AG09319 (cell line): Measurements from ENCODE around the gene RHOBTB1.

Source experiments
- DNase-seq: peaks from one replicate; pipeline ENCODE4 v3.0.0-alpha.2; 2010; ENCODE audit warnings: low read depth; ENCODE audit errors: extremely low read depth
- CTCF ChIP-seq: IDR thresholded peaks from 2 replicates; pipeline ENCODE4 v1.5.1; 2011; ENCODE audit warnings: low read depth, mild to moderate bottlenecking, inconsistent platforms, low read length, moderate library complexity

Gene RHOBTB1

GRCh38 chr10:60913657-60914056 is 30.3 kb downstream of the RHOBTB1 start:
- TF ChIP-seq CTCF = no peak
- DNase-seq = no peak

GRCh38 chr10:60913071-60913470 is 30.9 kb downstream of the RHOBTB1 start:
- DNase-seq = no peak
- TF ChIP-seq CTCF = no peak

GRCh38 chr10:60911715-60912114 is 32.3 kb downstream of the RHOBTB1 start:
- DNase-seq = no peak
- no peak for TF ChIP-seq CTCF

GRCh38 chr10:60911216-60911615 is 32.8 kb downstream of the RHOBTB1 start:
- DNase-seq = no peak
- TF ChIP-seq CTCF = no peak

GRCh38 chr10:60910543-60910942 is 33.4 kb downstream of the RHOBTB1 start:
- TF ChIP-seq CTCF = no peak
- no peak for DNase-seq

GRCh38 chr10:60908896-60909295 is 35.1 kb downstream of the RHOBTB1 start:
- TF ChIP-seq CTCF = no peak
- DNase-seq = no peak

- TF ChIP-seq CTCF = no peak
- no peak for DNase-seq
These were observed 36.0 kb downstream of the RHOBTB1 start for GRCh38 chr10:60908031-60908430.
